Measurements from ENCODE around the gene MTCL1.

The MTCL1 gene

DNA sequence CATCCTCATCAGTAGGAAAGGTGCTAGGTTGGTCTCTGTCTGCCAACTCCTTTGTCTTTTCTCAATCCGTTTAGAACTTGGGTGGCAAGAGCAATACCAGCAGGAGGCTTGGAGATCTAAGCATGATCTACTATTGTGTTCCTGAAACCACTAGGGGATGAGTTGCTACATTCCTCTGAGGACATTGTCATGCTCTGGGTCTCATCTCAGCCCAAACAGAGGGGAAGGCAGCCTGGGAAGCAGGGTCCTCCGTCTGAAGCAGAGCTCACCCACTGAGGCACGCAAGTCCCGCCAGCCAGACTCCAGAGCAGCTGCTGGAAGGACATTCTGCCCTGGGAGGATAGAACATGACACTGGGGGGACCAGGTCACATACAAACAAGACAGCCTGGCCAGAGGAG is 162.9 kb downstream of the MTCL1 start:
- DNase-seq (ENCODE audit: low spot score) = no peak

DNA sequence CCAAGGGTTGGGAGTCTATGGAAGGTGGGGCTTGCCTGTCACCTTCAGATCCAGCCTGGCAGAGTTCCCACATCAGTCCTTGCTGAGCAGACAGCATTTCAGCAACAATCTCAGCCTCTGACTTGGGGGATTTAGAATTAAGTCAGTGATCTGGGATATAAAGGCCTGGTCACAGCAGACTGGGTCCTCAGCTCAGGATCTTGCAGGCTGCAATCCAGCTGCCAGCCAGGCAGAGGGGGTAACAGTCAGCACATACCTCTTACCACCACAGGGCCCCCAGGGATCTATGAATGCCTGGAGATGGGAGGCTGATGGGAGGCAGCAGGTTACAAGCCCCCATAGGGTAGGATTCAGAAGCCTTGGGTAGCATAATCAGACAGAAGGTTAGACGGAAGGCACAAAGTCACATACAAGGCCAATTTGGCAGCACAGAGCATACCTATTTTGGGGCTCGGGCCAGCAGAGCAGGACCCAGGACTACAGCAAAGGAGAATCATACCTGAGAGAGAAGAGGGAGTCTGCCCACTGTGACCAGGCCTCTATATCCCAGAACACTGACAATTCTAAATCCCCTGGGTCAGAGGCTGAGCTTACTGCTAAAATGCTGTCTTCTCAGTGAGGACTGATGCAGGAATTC is 163.5 kb downstream of the MTCL1 start:
- no peak for DNase-seq (ENCODE audit: low spot score)

- DNase-seq (ENCODE audit: low spot score) = no peak
Observed at GRCh38 chr18:8869696-8870095, 164.3 kb downstream of the MTCL1 start.

GRCh38 chr18:8870528-8870927 is 165.2 kb downstream of the MTCL1 start:
- no peak for DNase-seq (ENCODE audit: low spot score)

DNA sequence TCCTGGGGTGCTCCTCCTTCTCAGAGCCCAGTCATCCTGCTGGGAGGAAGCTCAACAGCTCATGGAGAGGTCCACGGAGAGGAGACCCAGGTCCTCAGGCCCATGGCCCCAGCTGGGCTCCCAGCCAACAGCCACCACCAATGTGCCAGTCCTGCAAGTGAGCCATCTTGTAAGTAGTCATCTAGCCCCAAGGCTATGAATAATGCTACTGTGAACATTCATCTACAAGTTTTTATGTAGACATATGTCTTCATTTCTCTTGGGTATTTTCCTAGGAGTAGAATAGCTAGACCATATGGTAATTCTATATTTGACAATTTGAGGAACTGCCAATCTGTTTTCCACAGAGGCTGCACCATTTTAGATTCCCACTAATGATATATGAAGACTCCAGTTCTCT is 166.1 kb downstream of the MTCL1 start:
- DNase-seq (ENCODE audit: low spot score) = no peak

DNA sequence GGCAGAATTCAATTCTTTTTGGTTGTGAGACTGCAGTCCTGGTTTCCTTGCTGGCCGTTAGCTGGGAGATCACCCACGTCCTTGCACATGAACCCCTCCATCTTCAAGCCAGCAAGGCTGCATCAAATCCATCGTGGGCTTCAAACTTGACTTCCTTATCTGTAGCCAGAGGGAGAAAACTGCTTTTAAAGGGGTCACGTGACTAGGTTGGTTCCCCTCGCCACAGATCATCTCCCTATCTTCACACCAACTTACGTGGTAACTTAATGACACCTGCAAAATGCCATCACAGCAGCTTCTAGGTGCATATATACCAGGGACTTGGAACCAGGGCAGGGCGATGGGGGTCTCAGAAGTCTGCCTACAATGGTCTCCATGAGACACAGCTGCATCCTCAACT is 169.5 kb downstream of the MTCL1 start:
- no peak for DNase-seq (ENCODE audit: low spot score)

GRCh38 chr18:8876887-8877286 is 171.5 kb downstream of the MTCL1 start:
- no peak for DNase-seq (ENCODE audit: low spot score)

DNA sequence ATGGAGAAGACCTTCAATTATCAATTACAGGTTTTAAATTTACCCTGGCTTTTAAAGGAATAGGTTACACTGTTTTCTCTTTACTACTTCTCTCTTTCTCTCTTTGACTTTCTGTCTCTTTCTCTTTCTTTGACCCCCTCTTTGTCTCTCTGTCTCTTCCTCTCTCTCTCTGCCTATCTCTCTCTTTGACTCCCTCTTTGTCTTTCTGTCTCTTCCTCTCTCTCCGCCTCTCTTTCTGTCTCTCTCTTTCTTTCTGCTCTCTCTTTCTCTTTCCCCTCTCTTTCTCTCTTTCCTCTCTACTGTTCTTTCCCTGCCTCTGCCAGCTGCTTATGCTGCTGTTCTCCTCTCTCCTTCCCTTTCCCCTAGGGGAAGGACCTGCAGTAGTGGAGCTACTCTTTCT is 175.7 kb downstream of the MTCL1 start:
- DNase-seq (ENCODE audit: low spot score) = no peak

Data from globus pallidus (tissue), 1 donor.